Peyer's patch (tissue), 4 donors: ENCODE measurements around the gene TPPP3. TPM values are rescaled to one million over a fixed set of nuclear protein-coding genes. Genes with fewer than 3 reads are reported as not detected.

Experiments
- DNase-seq, 3 donors: peaks; one replicate each; pipeline ENCODE4 v3.0.0-alpha.2; 2017 to 2019
- H3K27ac ChIP-seq, 4 donors: fragments of 200-600 bp; sonication (generic); one replicate each; pipeline ENCODE4 v1.5.1; 2016 to 2019
- H3K27me3 ChIP-seq, 2 donors: fragments of 200-600 bp; sonication (generic); one replicate each; pipeline ENCODE4 v1.5.1; 2019
- H3K36me3 ChIP-seq, 3 donors: fragments of 200-600 bp; sonication (generic); one replicate each; pipeline ENCODE4 v1.5.1; 2016 to 2019
- H3K4me1 ChIP-seq, 4 donors: fragments of 200-600 bp; sonication (generic); one replicate each; pipeline ENCODE4 v1.5.1; 2016 to 2019
- H3K4me3 ChIP-seq, 4 donors: fragments of 200-600 bp; sonication (generic); 1 replicate in 3 of 4; 2 replicates in 1 of 4; pipeline ENCODE4 v1.5.1; 2016 to 2019; ENCODE audit warnings: mild to moderate bottlenecking in 1 of 4
- H3K9me3 ChIP-seq, 4 donors: fragments of 200-600 bp; sonication (generic); one replicate each; pipeline ENCODE4 v1.5.1; 2016 to 2019; ENCODE audit warnings: mild to moderate bottlenecking in 1 of 4
- POLR2A ChIP-seq, 2 donors: fragments of 450-650 bp; IDR thresholded peaks; one replicate each; pipeline ENCODE4 v1.5.1; 2017; ENCODE audit warnings: antibody characterized with exemption in 2 of 2, mild to moderate bottlenecking in 2 of 2, moderate library complexity in 2 of 2
- total RNA-seq, 4 donors: library from RNA; depleted of rRNA; stranded (reverse); fragments of >200 nt; gene quantifications; one replicate each; pipeline ENCODE4 v1.1.0, GENCODE V29; 2016
- TF ChIP-seq, protein P1 (sequence below), 6 experiments: fragments of 450-650 bp in 4 of 6; fragments of 200-600 bp in 2 of 6; sonication (generic) in 1 of 6; IDR thresholded peaks; one replicate each; pipeline ENCODE4 v1.5.1; 2017 to 2019; ENCODE audit warnings: antibody characterized with exemption in 6 of 6, mild to moderate bottlenecking in 3 of 6, moderate library complexity in 1 of 6

Gene TPPP3
- total RNA-seq, 4 donors from 2014 or later: 6.6 to 33.3 (median 16.6) TPM

DNA sequence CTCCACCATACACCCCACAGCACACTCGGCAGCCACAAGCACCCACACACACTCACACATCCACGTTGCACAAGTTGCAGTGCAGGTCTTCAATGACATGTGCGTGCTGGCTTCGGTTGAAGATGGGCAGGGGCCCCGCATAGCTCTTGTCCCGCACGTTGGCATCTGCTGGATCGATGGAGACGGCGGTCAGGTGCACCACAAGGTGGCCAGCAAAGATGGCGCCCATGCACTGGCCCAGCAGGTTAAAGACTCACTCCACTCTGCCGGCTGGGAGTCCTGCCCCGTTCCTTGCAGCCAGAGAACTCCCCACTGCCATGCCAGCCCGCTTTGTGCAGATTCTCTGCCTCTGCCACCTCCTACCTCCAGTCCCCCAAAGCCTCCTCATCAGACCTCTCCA, 7.6 kb upstream of the TPPP3 start:
- H3K36me3 ChIP-seq: no peaks in the 10 kb centered on the region
- H3K4me1 ChIP-seq: peaks cover 4 to 35% (median 8%) of the 10 kb centered on the region in 4 donors
- no peaks in the 10 kb centered on the region for H3K27me3 ChIP-seq
- DNase-seq: no peak
- no peak for TF ChIP-seq POLR2A (IDR thresholded peaks at IDR 0.05)
- TF ChIP-seq, protein P1, sequence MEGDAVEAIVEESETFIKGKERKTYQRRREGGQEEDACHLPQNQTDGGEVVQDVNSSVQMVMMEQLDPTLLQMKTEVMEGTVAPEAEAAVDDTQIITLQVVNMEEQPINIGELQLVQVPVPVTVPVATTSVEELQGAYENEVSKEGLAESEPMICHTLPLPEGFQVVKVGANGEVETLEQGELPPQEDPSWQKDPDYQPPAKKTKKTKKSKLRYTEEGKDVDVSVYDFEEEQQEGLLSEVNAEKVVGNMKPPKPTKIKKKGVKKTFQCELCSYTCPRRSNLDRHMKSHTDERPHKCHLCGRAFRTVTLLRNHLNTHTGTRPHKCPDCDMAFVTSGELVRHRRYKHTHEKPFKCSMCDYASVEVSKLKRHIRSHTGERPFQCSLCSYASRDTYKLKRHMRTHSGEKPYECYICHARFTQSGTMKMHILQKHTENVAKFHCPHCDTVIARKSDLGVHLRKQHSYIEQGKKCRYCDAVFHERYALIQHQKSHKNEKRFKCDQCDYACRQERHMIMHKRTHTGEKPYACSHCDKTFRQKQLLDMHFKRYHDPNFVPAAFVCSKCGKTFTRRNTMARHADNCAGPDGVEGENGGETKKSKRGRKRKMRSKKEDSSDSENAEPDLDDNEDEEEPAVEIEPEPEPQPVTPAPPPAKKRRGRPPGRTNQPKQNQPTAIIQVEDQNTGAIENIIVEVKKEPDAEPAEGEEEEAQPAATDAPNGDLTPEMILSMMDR (IDR thresholded peaks at IDR 0.05): no peak
- H3K27ac ChIP-seq: no peak overlapping the region
- no peaks in the 10 kb centered on the region for H3K9me3 ChIP-seq
- H3K4me3 ChIP-seq: no peak overlapping the region

DNA sequence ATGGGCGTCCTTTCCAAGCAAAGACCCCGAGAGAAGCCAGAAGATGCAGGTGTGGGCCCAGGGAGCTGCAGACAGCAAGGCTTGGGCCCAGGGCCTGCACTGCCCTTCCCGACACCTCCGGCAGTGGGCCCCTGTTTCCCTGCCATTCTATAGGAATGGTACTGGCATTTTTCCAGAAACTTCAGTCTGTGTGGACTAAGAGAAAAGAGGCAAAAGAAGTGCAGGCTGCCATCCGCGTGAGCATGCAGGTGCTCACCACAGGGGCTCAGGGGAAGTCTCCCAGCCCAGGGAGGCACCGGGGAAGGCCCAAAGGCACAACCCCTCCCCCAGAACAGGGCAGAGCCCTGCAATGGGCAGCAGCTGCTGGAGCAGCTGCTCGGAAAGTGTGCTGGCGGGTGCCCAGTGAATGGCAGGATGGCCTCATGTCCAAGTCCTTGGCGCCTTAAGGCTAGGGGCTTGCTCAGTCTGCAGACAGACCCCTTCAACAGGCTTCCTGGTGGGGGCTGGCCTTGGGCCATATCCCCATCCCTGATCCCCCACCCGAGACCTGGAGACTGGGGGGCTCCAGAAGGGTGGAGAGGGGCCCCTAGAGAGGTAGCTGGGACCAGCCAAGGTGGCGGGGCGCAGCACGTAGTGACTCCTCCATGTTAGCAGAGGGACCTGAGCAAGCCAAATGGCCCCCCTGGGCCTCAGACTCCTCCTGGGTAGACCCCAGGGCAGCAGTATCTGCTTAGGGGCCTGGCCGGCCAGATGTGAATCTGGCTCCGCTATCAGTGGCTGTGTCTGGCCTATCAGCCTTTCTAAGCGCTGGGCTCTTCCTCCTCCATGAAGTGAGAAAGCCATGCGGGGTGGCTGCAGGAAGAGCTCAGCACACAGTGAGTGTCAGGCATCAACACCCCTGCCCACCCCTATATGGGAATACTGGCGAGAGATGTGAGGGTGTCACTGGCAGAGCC, 6.7 kb upstream of the TPPP3 start:
- no peak for TF ChIP-seq POLR2A (IDR thresholded peaks at IDR 0.05)
- TF ChIP-seq, protein P1 (IDR thresholded peaks at IDR 0.05): peak in 2 of 6 experiments; percentile 1 to 6
- Histone ChIP-seq H3K4me1 (peaks cover 4 to 43% (median 10%) of the 10 kb centered on the region in 4 donors), H3K36me3 (no peaks in the 10 kb centered on the region), H3K4me3 (no peak overlapping the region), H3K27me3 (no peaks in the 10 kb centered on the region), H3K9me3 (no peaks in the 10 kb centered on the region), H3K27ac (no peak overlapping the region)
- no peak for DNase-seq

DNA sequence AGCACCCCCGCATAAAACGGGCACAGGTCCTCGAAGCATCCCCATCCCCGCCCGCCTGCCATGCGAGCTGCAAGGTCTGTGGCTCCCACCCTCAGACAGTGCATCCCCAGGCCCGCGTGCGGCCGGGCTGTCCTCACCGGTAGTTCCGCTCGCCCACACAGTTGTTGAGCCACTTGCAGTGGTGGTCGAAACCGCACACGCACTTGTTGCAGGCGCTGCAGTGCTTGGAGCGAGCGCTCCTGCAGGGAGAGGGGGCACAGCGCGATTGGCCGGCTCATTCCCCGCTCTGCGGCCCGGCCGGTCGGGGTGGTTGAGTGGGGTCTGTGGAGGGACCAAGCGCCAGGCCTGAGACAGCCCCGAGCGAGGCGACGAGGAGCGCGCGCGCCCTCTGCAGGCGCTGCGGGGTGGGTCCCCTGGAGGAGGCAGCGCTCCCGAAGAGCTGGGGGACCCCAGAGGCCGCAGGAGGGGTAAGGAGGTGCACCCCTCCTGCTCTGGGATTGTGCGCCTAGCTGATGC, 6.0 kb upstream of the TPPP3 start:
- Histone ChIP-seq H3K4me3 (no peak overlapping the region), H3K9me3 (no peaks in the 10 kb centered on the region), H3K27ac (no peak overlapping the region), H3K4me1 (peaks cover 4 to 47% (median 10%) of the 10 kb centered on the region in 4 donors), H3K27me3 (no peaks in the 10 kb centered on the region), H3K36me3 (no peaks in the 10 kb centered on the region)
- TF ChIP-seq, protein P1 (IDR thresholded peaks at IDR 0.05): peak; percentile 53 to 73 (median 70)
- TF ChIP-seq POLR2A (IDR thresholded peaks at IDR 0.05): no peak
- peak in 2 of 3 donors; percentile 70 to 74 for DNase-seq

DNA sequence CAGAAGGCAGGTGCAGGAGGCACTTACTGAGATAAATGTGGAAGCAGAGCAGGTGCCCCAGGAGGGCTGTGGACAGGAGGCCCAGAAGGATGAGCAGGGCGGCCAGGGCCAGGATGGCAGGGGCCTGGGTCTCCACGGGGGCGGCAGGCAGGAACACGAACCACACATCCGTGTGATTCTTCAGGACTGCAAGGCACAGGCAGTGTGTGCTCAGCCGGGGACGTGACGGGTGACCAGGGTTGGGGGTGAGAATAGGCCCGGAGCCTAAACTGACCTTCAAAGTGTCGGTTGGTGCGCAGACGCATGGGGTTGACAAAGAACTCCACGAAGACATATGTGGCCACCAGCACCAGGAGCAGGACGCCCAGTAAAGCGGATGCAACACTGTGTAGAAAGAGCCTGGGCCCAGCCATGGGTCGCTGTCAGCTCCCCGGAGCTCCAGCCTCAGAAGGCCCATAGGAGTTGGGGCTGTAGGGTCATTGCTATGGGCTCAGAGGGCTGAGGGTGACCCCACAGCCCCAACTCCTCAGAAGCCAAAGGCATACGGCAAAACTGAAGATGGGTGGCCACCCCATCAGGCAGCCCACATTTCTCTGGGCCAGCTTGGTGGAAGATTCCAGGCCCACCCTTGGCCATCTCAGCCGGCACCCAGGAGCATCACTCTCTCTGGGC, 5.4 kb upstream of the TPPP3 start:
- H3K27me3 ChIP-seq: no peaks in the 10 kb centered on the region
- TF ChIP-seq, protein P1 (IDR thresholded peaks at IDR 0.05): no peak
- TF ChIP-seq POLR2A (IDR thresholded peaks at IDR 0.05): no peak
- no peak overlapping the region for H3K4me3 ChIP-seq
- H3K27ac ChIP-seq: no peak overlapping the region
- no peaks in the 10 kb centered on the region for H3K36me3 ChIP-seq
- H3K4me1 ChIP-seq: peaks cover 4 to 49% (median 12%) of the 10 kb centered on the region in 4 donors
- DNase-seq: no peak
- no peaks in the 10 kb centered on the region for H3K9me3 ChIP-seq

DNA sequence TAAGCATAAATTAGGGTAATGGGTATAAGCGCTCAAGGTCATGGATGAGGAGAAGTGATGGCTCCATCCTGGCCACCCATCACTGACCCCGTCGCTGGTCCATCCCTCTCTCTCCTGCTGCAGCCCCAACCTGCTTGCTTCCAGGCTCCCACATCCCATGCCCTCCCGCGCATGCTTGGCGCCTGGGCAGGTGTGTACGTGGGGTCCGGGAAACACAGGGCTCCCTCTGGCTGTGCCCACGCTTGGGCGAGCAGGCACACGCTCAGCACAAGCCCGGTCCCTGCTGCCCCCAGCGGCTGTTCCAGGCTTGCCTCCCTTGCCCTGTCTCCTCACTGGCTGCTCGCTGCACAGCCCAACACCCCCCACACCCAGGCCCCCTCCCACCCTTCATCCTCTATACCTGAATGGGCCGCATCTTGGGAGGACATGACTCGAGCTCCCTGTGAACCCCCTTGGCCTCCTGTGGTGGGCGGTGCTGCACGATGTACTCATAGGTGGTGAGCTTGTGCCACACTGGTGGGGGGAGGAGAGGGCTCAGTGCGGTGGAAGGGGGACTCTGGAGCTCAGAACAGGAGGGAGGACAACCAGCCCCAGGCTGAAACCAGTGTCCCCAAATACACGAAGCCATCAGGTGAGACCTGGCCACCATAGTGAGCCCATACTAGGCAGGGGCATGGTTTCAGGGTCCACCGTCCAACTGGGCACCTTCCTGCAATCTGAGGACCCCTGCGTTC, 4.7 kb upstream of the TPPP3 start:
- TF ChIP-seq POLR2A (IDR thresholded peaks at IDR 0.05): no peak
- TF ChIP-seq, protein P1 (IDR thresholded peaks at IDR 0.05): no peak
- Histone ChIP-seq H3K9me3 (no peaks in the 10 kb centered on the region), H3K27ac (no peak overlapping the region), H3K36me3 (no peaks in the 10 kb centered on the region), H3K27me3 (no peaks in the 10 kb centered on the region), H3K4me1 (peaks cover 4 to 54% (median 15%) of the 10 kb centered on the region in 4 donors), H3K4me3 (no peak overlapping the region)
- DNase-seq: no peak
